Measurements from ENCODE around the gene LZTS3.
"Not testable (repeated sequence)": the region's sequence is repeated elsewhere in the genome, so short reads cannot be mapped to it uniquely, and the experiment has no call there.

The LZTS3 gene

GRCh38 chr20:3193806-3194616 lies 20.7 kb upstream of the LZTS3 start:
- in situ Hi-C loops (cut with MboI; ENCODE audit: low sequenced_read_pairs): no loop called here

DNA sequence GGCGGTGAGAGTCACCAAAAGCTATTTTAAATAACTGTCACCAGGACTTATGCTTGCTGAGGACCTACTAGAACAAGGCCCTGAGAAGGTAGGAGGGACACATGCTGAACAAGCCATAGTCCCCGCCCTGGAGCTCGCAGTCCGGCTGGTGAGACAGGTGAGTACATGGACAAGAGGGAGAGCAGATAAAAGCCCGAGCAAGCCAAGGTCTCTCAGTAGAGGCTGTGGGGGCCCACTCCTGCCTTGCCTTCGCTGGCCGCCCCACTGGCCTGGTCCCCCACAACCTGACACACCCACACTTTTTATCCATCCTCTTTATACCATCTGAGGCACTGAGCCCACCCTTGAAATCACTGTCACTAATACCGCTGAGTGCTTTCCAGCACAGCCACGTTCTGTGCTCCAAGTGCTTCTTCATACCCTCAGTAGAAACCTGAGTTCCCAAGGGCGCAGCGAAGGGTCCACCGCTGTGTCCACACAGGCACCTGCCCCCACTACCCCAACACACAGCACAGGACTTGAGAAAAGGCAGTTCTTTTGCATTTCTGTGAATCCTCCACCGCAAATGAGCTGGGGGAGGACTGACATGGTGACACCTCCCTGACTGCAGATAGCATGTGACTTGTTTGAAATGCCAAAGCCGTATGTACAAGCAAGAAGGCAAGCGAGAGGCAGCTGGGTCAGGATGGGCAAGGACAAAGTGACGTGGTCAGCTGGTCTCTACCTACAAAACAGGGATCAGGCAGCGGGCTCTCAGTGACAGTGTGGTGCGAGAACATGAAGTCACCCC lies 19.1 kb upstream of the LZTS3 start:
- in situ Hi-C loops (cut with MboI; ENCODE audit: low sequenced_read_pairs): no loop called here

DNA sequence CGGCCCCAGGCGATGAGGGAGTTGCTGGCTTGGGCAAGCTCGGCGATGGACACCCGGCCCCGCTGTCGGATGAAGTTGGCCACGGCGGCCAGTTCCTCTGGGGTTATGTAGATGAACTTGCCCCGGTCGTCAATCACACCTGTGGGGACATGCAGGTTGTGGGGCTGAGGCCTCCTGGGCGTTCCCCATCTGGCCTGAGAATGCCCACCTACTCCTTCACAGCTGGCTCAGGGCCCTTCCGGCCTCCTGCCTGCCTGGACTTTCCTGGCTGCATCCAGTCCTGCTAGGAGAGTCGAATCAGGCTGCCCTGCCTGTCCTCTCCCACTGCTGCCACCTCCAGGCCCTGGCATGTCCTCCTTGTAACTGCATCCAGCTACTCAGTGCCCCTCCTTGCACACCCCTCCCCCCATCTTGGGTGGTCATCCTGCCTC lies 17.3 kb upstream of the LZTS3 start:
- in situ Hi-C loops (cut with MboI; ENCODE audit: low sequenced_read_pairs): no loop called here

DNA sequence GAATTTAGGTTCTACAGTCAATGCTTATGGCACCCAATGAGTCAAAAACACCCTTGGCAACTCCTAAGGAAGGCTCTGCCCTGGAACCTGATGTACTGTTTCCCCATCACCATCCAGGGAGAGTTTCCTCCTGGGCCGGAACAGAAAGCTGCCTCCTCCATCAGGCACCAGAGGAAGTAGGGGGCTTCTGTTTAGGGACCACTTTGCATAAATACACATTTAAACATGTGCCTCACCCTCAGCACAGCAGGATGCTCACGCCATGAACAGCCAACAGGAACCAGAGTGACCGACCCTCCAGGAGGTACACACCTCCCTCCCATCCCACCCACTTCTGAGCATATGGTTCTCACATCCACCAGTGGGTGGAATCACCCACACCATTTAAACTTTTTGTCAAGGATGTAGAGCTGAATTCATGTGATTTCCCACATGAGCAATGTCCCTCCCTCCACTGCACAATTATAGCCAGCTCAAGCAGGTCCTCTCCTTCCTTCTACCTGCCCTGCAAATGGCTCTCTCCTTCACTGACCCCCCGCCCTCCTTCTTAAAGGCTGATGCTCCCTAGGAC lies 16.3 kb upstream of the LZTS3 start:
- in situ Hi-C loops (cut with MboI; ENCODE audit: low sequenced_read_pairs): no loop called here

DNA sequence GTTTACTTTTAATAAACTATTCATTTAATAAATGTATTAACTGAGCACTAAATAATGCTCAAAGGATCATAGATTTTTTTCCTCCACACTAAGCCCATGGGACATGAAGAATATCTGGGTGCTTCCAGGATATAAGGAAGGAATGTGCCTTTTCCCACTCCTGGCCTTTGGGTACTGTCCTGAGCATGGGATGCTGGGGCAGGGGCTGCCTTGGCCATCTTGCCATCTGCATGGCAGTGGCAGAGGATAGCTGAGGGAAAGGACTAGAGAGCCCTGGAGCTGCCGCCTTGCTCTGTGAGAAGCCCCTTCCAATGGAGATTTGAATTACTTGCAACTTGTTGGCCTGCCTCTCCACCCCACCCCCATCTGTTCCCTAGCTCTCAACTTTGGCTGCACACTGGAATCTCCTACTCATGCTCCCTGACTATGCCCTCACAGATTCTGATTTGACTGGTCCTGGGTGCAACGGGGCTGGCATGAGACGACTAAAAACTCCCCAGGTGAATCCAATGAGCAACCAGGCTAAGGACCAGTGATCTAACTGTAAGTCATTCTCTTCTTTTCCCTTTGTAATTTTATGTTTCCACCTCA lies 15.6 kb upstream of the LZTS3 start:
- in situ Hi-C loops (cut with MboI; ENCODE audit: low sequenced_read_pairs): no loop called here

DNA sequence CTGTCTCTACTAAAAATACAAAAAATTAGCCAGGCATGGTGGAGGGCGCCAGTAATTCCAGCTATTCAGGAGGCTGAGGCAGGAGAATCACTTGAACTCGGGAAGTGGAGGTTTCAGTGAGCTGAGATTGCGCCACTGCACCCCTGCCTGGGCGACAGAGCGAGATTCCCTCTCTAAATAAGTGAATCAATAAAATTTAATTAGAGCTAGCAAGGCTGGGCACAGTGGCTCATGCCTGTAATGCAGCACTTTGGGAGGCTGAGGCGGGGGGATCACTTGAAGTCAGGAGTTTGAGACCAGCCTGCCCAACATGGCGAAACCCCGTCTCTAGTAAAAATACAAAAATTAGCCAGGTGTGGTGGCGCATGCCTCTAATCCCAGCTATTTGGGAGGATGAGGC lies 14.5 kb upstream of the LZTS3 start:
- in situ Hi-C loops (cut with MboI; ENCODE audit: low sequenced_read_pairs): not testable (repeated sequence)

DNA sequence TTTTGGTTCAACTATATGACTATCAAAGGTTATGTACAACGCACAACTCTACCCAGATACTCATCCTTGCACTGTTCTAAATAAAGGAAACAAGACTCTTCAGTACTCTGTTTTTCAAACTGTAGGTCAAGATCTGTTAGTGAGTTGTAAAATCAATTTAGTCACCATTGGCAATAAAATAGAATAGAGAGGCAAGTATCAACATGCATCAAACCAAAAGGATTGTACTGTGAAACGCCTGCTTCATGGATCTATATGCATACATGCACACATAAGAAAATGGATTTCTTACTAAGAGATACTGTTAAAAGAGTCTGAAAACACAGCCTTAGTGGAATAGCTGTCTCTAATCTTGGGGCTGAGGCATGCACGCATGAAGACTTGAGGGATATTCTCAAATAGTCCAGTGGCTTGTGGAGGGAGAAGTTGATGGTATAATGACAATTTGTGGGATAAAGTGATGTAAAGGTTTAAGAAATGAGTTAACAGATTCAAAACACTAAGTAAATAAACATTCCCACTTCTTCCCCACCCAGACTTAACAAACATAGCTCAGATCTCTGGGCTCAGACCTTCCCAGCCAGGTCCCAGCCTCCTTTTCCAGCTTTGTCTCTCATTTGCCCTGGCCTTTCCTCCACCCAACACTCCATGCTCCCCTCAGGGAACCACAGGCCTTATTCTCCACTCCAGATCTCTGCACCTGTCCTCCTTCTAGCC lies 10.7 kb upstream of the LZTS3 start:
- in situ Hi-C loops (cut with MboI; ENCODE audit: low sequenced_read_pairs): no loop called here

DNA sequence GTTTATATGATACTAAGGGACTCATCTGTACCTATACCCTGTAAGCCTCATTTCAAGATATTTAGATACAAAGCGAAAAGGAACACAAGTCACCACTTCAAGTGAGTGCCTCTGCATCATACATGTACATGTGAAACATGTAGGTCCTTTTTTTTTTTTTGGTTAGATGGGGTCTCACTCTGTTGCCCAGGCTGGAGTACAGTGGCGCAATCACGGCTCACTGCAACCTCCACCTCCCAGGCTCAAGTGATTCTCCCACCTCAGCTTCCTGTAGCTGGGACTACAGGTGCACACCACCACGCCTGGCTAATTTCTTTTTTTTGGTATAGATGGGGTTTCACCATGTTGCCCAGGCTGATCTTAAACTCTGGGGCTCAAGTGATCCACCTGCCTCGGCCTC lies 9.1 kb upstream of the LZTS3 start:
- in situ Hi-C loops (cut with MboI; ENCODE audit: low sequenced_read_pairs): not testable (repeated sequence)

DNA sequence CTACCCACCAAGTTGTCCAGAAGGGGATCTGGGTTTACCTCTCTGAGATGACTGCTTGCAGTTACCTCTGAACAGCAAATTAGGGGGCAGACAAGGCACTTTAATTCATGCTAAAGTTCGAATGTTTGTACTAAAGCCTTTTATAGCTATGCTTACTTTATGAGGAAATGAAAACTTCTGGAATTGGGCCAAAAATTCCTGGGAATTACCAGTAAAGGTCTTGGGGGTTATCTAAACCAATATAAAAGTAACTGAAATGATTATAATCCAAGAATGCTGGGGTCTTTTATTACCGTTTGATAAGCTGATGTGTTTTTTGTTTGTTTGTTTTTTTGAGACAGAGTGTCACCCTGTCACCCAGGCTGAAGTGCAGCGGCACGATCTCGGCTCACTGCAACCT lies 7.9 kb upstream of the LZTS3 start:
- in situ Hi-C loops (cut with MboI; ENCODE audit: low sequenced_read_pairs): no loop called here

GRCh38 chr20:3180319-3180718 lies 7.0 kb upstream of the LZTS3 start:
- in situ Hi-C loops (cut with MboI; ENCODE audit: low sequenced_read_pairs): no loop called here

GRCh38 chr20:3177746-3178485 lies 4.6 kb upstream of the LZTS3 start:
- in situ Hi-C loops (cut with MboI; ENCODE audit: low sequenced_read_pairs): no loop called here

- in situ Hi-C loops (cut with MboI; ENCODE audit: low sequenced_read_pairs): no loop called here
These were observed 1.9 kb upstream of the LZTS3 start for GRCh38 chr20:3175270-3175669.

GRCh38 chr20:3174442-3175261 lies 1.3 kb upstream of the LZTS3 start:
- in situ Hi-C loops (cut with MboI; ENCODE audit: low sequenced_read_pairs): no loop called here

DNA sequence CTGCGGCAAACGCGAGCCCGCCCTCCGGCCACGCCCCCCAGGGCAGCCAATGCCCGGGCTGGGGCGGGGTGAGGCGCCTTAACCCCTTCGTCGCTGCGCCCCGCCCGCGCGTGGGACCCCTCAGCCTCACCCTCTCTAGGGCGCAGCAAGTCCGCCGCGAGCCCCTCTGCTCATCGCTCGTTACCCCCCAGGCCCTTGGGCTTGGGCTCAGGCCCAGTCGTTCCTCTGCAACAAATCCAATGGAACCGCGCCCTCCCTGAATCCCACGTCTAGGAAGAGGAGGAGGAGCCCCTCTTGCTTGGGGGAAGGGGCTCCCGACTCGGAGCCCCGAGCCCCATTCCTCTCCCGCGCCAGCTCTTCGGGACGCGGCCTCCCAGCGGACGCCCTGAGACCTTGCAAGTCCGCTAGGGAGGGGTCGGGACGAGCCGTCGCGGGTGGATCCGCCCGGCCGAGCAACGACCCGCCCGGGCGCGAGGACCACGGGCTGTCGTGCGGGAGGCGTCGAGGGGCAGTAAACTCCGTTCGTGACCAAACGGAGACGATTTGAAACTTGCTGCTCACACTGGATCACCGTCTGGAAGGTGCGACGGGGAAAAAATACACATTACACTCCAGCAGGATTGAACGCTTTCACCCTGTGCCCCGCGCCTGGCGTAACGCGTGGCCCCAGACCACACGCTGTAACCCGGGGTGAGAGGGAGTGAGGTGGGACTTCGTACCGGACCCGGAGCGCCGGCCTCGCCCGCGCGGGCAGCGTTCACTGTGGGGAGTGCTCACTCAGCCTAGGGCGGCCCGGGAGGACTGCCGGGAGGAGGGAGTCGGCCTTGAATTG lies 477 bp upstream of the LZTS3 start:
- in situ Hi-C loops (cut with MboI; ENCODE audit: low sequenced_read_pairs): no loop called here

DNA sequence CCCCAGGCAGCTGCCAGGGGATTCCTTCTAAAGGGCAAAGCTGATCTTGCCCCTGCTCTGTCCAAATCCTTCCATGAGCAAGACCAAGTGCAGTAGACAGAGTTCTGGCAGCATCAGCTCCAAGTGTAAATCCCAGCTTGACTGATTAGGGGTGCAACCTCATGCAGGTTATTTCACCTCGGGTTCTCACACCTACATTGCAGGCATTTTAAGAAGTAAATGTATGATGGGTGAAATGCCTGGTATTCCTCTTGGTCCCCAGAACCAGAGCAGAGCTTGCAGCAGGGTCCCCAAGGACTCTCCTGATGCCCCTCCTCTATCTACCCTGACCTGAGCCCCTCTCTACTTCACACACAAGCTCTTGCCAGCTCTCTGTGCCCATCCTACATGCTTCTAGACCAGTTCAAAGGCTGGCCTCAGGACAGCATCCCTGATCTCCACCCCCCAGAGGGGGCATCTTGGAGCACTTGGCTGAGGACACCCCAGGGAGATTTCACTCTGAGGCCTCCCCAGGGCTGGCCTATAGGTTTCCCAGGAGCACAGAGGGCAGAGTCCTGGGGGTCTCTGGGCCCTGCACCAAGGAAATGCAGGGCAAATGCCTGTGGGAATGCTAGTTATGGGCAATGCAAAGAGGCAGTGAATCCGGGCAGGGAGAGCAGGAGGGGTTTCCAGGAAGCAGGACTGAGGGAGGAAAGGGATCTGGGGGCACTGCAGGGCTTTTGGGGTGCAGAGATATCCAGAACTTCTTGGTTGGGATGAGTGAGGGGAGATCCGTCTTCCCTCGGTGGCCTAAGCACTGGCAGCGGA lies 1.0 kb downstream of the LZTS3 start:
- in situ Hi-C loops (cut with MboI; ENCODE audit: low sequenced_read_pairs): no loop called here

DNA sequence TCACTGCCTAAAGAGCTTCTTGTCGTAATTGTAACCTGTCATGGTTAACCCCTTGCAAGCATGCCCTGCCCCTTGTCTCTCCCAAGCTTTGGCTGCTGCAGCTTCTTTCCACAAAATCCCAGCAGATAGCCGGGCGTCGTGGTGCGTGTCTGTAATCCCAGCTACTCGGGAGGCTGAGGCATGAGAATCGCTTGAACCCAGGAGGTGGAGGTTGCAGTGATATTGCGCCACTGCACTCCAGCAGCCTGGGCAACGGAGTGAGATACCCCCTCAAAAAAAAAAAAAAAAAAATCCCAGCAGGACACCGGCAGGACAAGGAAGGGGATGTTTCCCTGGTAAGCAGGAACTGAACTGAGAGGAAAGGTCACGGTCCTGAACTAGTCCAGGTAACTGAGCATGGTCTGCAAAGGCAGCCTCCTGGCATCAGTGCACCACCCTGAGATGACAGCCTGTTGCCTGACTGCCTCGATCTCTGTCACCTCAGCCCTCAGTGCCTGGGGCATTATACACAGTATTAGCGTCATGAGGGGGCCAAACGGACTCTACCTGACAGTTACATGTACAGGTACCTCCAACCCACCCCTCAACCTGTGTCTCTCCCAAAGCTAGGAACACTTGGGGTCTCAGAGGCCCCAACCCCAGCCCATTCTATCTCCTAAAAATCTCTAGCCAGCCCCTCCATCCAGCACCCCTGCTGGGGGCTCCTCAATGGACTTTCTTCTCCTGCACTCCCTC lies 1.8 kb downstream of the LZTS3 start:
- in situ Hi-C loops (cut with MboI; ENCODE audit: low sequenced_read_pairs): no loop called here
